GM18951 (cell line): Measurements from ENCODE around the gene PIEZO2.

Experiments used
- POLR2A ChIP-seq: IDR thresholded peaks from 4 replicates; pipeline ENCODE4 v1.6.1; 2011; ENCODE audit warnings: mild to moderate bottlenecking; ENCODE audit not compliant: insufficient read length, insufficient read depth; ENCODE audit errors: extremely low read depth
- in situ Hi-C: fragments of 300-500 bp; cut with MboI; formaldehyde crosslinking; loops from one replicate; pipeline ENCODE4 v1.12.0; 2022; ENCODE audit warnings: low sequenced_read_pairs, mixed read lengths, inconsistent platforms; ENCODE audit not compliant: unreplicated experiment

The PIEZO2 gene

GRCh38 chr18:11146947-11147345 lies 2.4 kb downstream of the PIEZO2 start:
- TF ChIP-seq POLR2A = no peak
- in situ Hi-C loops = loop anchor here (25.0 kb wide), 1 partner anchor 310 kb away; no protein-coding TSS in a partner anchor

GRCh38 chr18:11146238-11146946 lies 3.0 kb downstream of the PIEZO2 start:
- in situ Hi-C loops = loop anchor here (25.0 kb wide), 1 partner anchor 309 kb away; no protein-coding TSS in a partner anchor

GRCh38 chr18:11145413-11146191 lies 3.8 kb downstream of the PIEZO2 start:
- no peak for TF ChIP-seq POLR2A
- in situ Hi-C loops = loop anchor here (25.0 kb wide), 1 partner anchor 308 kb away; no protein-coding TSS in a partner anchor

More at GRCh38 chr18:11146238-11146946, 3.0 kb downstream of the PIEZO2 start:
- no peak for TF ChIP-seq POLR2A

- TF ChIP-seq POLR2A = no peak
- in situ Hi-C loops = loop anchor here (25.0 kb wide), 1 partner anchor 300 kb away; no protein-coding TSS in a partner anchor
Observed at GRCh38 chr18:11137400-11137799, 12.0 kb downstream of the PIEZO2 start.

GRCh38 chr18:11136241-11136640 lies 13.1 kb downstream of the PIEZO2 start:
- no peak for TF ChIP-seq POLR2A
- in situ Hi-C loops = loop anchor here (25.0 kb wide), 1 partner anchor 299 kb away; no protein-coding TSS in a partner anchor

GRCh38 chr18:11134940-11135339 lies 14.4 kb downstream of the PIEZO2 start:
- in situ Hi-C loops = loop anchor here (25.0 kb wide), 1 partner anchor 298 kb away; no protein-coding TSS in a partner anchor
- TF ChIP-seq POLR2A = no peak

GRCh38 chr18:11129059-11129458 lies 20.3 kb downstream of the PIEZO2 start:
- in situ Hi-C loops = loop anchor here (25.0 kb wide), 1 partner anchor 292 kb away; no protein-coding TSS in a partner anchor

- no peak for TF ChIP-seq POLR2A
- in situ Hi-C loops = loop anchor here (25.0 kb wide), 1 partner anchor 288 kb away; no protein-coding TSS in a partner anchor
Observed at GRCh38 chr18:11125492-11126315, 23.7 kb downstream of the PIEZO2 start.

- in situ Hi-C loops = no loop called here
- no peak for TF ChIP-seq POLR2A
Observed at GRCh38 chr18:11124054-11124453, 25.3 kb downstream of the PIEZO2 start.

GRCh38 chr18:11121443-11121849 lies 27.9 kb downstream of the PIEZO2 start:
- in situ Hi-C loops = no loop called here
- no peak for TF ChIP-seq POLR2A

- TF ChIP-seq POLR2A = no peak
- in situ Hi-C loops = no loop called here
Observed at GRCh38 chr18:11119959-11120587, 29.3 kb downstream of the PIEZO2 start.

GRCh38 chr18:11119550-11119949 lies 29.8 kb downstream of the PIEZO2 start:
- TF ChIP-seq POLR2A = no peak
- in situ Hi-C loops = no loop called here

- in situ Hi-C loops = no loop called here
- no peak for TF ChIP-seq POLR2A
Observed at GRCh38 chr18:11118051-11118766, 31.2 kb downstream of the PIEZO2 start.
